ENCODE measurements around the gene NEURL1B. TPM values are rescaled to one million over a fixed set of nuclear protein-coding genes. Genes with fewer than 3 reads are reported as not detected.

Gene NEURL1B
- total and polyA plus RNA-seq, 12 donors = 9.8 to 99.9 (median 41.5) TPM

GRCh38 chr5:172712610-172713009, 71.5 kb downstream of the NEURL1B start:
- Histone ChIP-seq H3K4me1 (replicated peaks in 1 of 2) (peaks cover 0 to 32% of the 10 kb centered on the region in 2 donors), H3K36me3 (replicated peaks in 1 of 2) (no peaks in the 10 kb centered on the region), H3K4me3 (no peak overlapping the region), H3K9me3 (replicated peaks in 1 of 3) (no peaks in the 10 kb centered on the region), H3K27me3 (no peaks in the 10 kb centered on the region), H3K27ac (no peak overlapping the region)
- WGBS, 4 donors = 52 to 58% (median 55%) methylated on average over 8 of the region's 8 CpGs
- no peak for TF ChIP-seq POLR2A (IDR thresholded peaks at IDR 0.05)
- TF ChIP-seq CTCF (IDR thresholded peaks at IDR 0.05) = no peak
- DNase-seq = no peak
- intact Hi-C loops (cut with DNase I) = loop anchor here in 1 of 2 donors (2.0 kb wide), 1 partner anchor 220 kb away; no protein-coding TSS in a partner anchor

- TF ChIP-seq CTCF (IDR thresholded peaks at IDR 0.05) = peak; percentile 84 to 96 (median 89)
- no peak for TF ChIP-seq POLR2A (IDR thresholded peaks at IDR 0.05)
- Histone ChIP-seq H3K27ac (peak overlapping the region in 1 of 5 donors; percentile 88), H3K9me3 (replicated peaks in 1 of 3) (no peaks in the 10 kb centered on the region), H3K4me1 (replicated peaks in 1 of 2) (peaks cover 0 to 32% of the 10 kb centered on the region in 2 donors), H3K27me3 (no peaks in the 10 kb centered on the region), H3K4me3 (no peak overlapping the region), H3K36me3 (replicated peaks in 1 of 2) (no peaks in the 10 kb centered on the region)
- WGBS, 4 donors = 0 to 2% (median 1%) methylated on average over 12 to 15 of the region's 15 CpGs
- intact Hi-C loops (cut with DNase I) = loop anchor here in 1 of 2 donors (2.0 kb wide), 1 partner anchor 220 kb away; no protein-coding TSS in a partner anchor
- DNase-seq = peak in 5 of 7 donors; percentile 57 to 78 (median 77)
Observed at GRCh38 chr5:172713113-172713808, 72.2 kb downstream of the NEURL1B start.

GRCh38 chr5:172713809-172714490, 72.9 kb downstream of the NEURL1B start:
- Histone ChIP-seq H3K36me3 (replicated peaks in 1 of 2) (no peaks in the 10 kb centered on the region), H3K27ac (peak overlapping the region in 3 of 5 donors; percentile 51 to 88 (median 61)), H3K4me1 (replicated peaks in 1 of 2) (peaks cover 0 to 32% of the 10 kb centered on the region in 2 donors), H3K27me3 (no peaks in the 10 kb centered on the region), H3K4me3 (no peak overlapping the region), H3K9me3 (replicated peaks in 1 of 3) (no peaks in the 10 kb centered on the region)
- WGBS, 4 donors = 46 to 54% (median 53%) methylated on average over 7 to 9 of the region's 9 CpGs
- DNase-seq = no peak
- TF ChIP-seq CTCF (IDR thresholded peaks at IDR 0.05) = no peak
- TF ChIP-seq POLR2A (IDR thresholded peaks at IDR 0.05) = no peak
- intact Hi-C loops (cut with DNase I) = loop anchor here (2.0 kb wide), 1 partner anchor 219 kb away; no protein-coding TSS in a partner anchor
